OCI-LY3 (cell line): Measurements from ENCODE around the gene RGS14.

Experiments
- H2AFZ ChIP-seq: fragments of 200-600, 300-600 bp; shearing (Covaris generic); 2 replicates; pipeline ENCODE4 v1.6.0; 2014; ENCODE audit warnings: antibody characterized with exemption, low read depth, low read length
- H3K27ac ChIP-seq: fragments of 200-600, 300-600 bp; sonication (generic); 2 replicates; pipeline ENCODE4 v1.5.1; 2014; ENCODE audit warnings: mild to moderate bottlenecking, low read length, moderate library complexity, mixed read lengths
- H3K27me3 ChIP-seq: fragments of 200-600, 300-600 bp; sonication (generic); 2 replicates; pipeline ENCODE4 v1.6.1; 2014; ENCODE audit warnings: low read depth, low read length, mixed read lengths
- H3K36me3 ChIP-seq: fragments of 200-600, 300-600 bp; sonication (generic); replicated peaks from 2 replicates; pipeline ENCODE3; 2014; ENCODE audit warnings: low read depth, low read length, mixed read lengths
- H3K4me1 ChIP-seq: fragments of 300-600, 200-600 bp; sonication (generic); 2 replicates; pipeline ENCODE4 v1.6.1; 2014; ENCODE audit warnings: low read length, mixed read lengths
- H3K4me2 ChIP-seq: fragments of 200-600, 300-600 bp; sonication (generic); 2 replicates; pipeline ENCODE4 v1.6.1; 2014; ENCODE audit warnings: low read length, mixed read lengths
- H3K4me3 ChIP-seq: fragments of 300-600, 200-600 bp; sonication (generic); 2 replicates; pipeline ENCODE4 v1.5.1; 2014; ENCODE audit warnings: antibody characterized with exemption, mild to moderate bottlenecking, low read length, moderate library complexity
- H3K79me2 ChIP-seq: fragments of 300-600, 200-600 bp; shearing (Covaris generic); 2 replicates; pipeline ENCODE4 v1.6.1; 2014; ENCODE audit warnings: mild to moderate bottlenecking, low read length, mixed read lengths
- H3K9ac ChIP-seq: fragments of 300-600, 200-600 bp; shearing (Covaris generic); 2 replicates; pipeline ENCODE4 v1.6.0; 2014; ENCODE audit warnings: mild to moderate bottlenecking, low read length, moderate library complexity
- H3K9me3 ChIP-seq: fragments of 200-600, 300-600 bp; shearing (Covaris generic); 2 replicates; pipeline ENCODE4 v1.6.1; 2014; ENCODE audit warnings: low read length, mixed read lengths; ENCODE audit not compliant: insufficient read depth
- H4K20me1 ChIP-seq: fragments of 200-600, 300-600 bp; sonication (generic); 2 replicates; pipeline ENCODE4 v1.6.1; 2016; ENCODE audit warnings: low read length, mixed read lengths; ENCODE audit not compliant: insufficient read depth
- CTCF ChIP-seq: fragments of 200-600, 300-600 bp; sonication (generic); IDR thresholded peaks from 2 replicates; pipeline ENCODE4 v1.5.1; 2014; ENCODE audit warnings: antibody characterized with exemption, low read length, low read depth
- EZH2phosphoT487 ChIP-seq: fragments of 200-600 bp; shearing (Covaris generic); IDR thresholded peaks from 2 replicates; pipeline ENCODE4 v1.6.1; 2018; ENCODE audit warnings: antibody characterized with exemption, mixed run types, low read depth

The RGS14 gene

GRCh38 chr5:177329883-177330282, 27.8 kb upstream of the RGS14 start:
- H3K9ac ChIP-seq: no peak overlapping the region

GRCh38 chr5:177330991-177331842, 26.5 kb upstream of the RGS14 start:
- H3K9me3 ChIP-seq: no peaks in the 10 kb centered on the region
- H3K27ac ChIP-seq: no peak overlapping the region
- H3K4me2 ChIP-seq: no peak overlapping the region
- no peak overlapping the region for H2AFZ ChIP-seq
- no peak overlapping the region for H3K9ac ChIP-seq
- H4K20me1 ChIP-seq: no peaks in the 10 kb centered on the region
- no peaks in the 10 kb centered on the region for H3K4me1 ChIP-seq
- H3K4me3 ChIP-seq: no peak overlapping the region
- no peak for TF ChIP-seq EZH2phosphoT487
- TF ChIP-seq CTCF: no peak
- H3K36me3 ChIP-seq: peaks cover 36% of the 10 kb centered on the region
- no peaks in the 10 kb centered on the region for H3K79me2 ChIP-seq
- no peaks in the 10 kb centered on the region for H3K27me3 ChIP-seq

More at GRCh38 chr5:177329883-177330282, 27.8 kb upstream of the RGS14 start:
- Histone ChIP-seq H3K27me3 (no peaks in the 10 kb centered on the region), H3K79me2 (no peaks in the 10 kb centered on the region), H3K4me2 (no peak overlapping the region), H3K27ac (no peak overlapping the region), H4K20me1 (no peaks in the 10 kb centered on the region), H3K36me3 (peaks cover 26% of the 10 kb centered on the region), H3K4me1 (no peaks in the 10 kb centered on the region), H3K9me3 (no peaks in the 10 kb centered on the region), H3K4me3 (no peak overlapping the region), H2AFZ (no peak overlapping the region)
- no peak for TF ChIP-seq CTCF
- no peak for TF ChIP-seq EZH2phosphoT487

- H2AFZ ChIP-seq: no peak overlapping the region
- H3K79me2 ChIP-seq: no peaks in the 10 kb centered on the region
- no peaks in the 10 kb centered on the region for H3K4me1 ChIP-seq
- TF ChIP-seq EZH2phosphoT487 (no peak), CTCF (no peak)
- H3K9ac ChIP-seq: no peak overlapping the region
- no peak overlapping the region for H3K27ac ChIP-seq
- no peak overlapping the region for H3K4me3 ChIP-seq
- no peaks in the 10 kb centered on the region for H4K20me1 ChIP-seq
- H3K36me3 ChIP-seq: peaks cover 42% of the 10 kb centered on the region
- no peaks in the 10 kb centered on the region for H3K9me3 ChIP-seq
- no peak overlapping the region for H3K4me2 ChIP-seq
- no peaks in the 10 kb centered on the region for H3K27me3 ChIP-seq
Measured at GRCh38 chr5:177332031-177332895, 25.5 kb upstream of the RGS14 start.

- Histone ChIP-seq H3K4me1 (no peaks in the 10 kb centered on the region), H3K4me2 (no peak overlapping the region), H3K27me3 (no peaks in the 10 kb centered on the region), H3K9me3 (no peaks in the 10 kb centered on the region), H2AFZ (no peak overlapping the region), H3K36me3 (peaks cover 46% of the 10 kb centered on the region), H3K79me2 (no peaks in the 10 kb centered on the region), H3K9ac (no peak overlapping the region), H4K20me1 (no peaks in the 10 kb centered on the region), H3K27ac (no peak overlapping the region), H3K4me3 (no peak overlapping the region)
- TF ChIP-seq CTCF (no peak), EZH2phosphoT487 (no peak)
Measured at GRCh38 chr5:177332896-177333260, 24.8 kb upstream of the RGS14 start.
